ENCODE results near the gene THOC7.

DNA sequence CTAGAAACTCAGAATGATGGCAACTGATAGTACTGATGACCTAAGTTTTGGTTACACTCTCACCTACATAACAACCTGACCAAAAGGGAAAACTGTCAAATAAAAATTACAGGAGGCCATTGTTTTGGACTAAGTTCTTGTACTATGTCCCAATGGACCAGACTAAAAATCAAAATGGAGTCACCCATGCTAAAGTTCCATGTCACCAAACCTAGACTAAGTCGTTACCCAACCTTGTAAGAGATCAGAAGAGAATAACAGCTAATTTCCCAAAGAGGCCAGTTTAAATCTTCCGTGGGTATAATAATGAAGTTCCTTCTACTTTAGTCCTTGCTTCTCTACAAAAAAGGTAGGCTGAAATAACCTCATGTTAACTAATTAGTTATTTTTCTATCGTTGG is 12.3 kb downstream of the THOC7 start:
- TF ChIP-seq, protein P1, sequence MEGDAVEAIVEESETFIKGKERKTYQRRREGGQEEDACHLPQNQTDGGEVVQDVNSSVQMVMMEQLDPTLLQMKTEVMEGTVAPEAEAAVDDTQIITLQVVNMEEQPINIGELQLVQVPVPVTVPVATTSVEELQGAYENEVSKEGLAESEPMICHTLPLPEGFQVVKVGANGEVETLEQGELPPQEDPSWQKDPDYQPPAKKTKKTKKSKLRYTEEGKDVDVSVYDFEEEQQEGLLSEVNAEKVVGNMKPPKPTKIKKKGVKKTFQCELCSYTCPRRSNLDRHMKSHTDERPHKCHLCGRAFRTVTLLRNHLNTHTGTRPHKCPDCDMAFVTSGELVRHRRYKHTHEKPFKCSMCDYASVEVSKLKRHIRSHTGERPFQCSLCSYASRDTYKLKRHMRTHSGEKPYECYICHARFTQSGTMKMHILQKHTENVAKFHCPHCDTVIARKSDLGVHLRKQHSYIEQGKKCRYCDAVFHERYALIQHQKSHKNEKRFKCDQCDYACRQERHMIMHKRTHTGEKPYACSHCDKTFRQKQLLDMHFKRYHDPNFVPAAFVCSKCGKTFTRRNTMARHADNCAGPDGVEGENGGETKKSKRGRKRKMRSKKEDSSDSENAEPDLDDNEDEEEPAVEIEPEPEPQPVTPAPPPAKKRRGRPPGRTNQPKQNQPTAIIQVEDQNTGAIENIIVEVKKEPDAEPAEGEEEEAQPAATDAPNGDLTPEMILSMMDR (IDR thresholded peaks at IDR 0.05), result no peak
- no peak for TF ChIP-seq POLR2A (IDR thresholded peaks at IDR 0.05)
